Choroid plexus epithelial cell (primary cell): ENCODE measurements around the gene FXN.
A peak's percentile ranks its signal among the peaks of the same experiment; 100 is the strongest.

Experiments
- DNase-seq: peaks from one replicate; pipeline ENCODE4 v3.0.0-alpha.2; 2010; ENCODE audit warnings: low read depth
- H3K4me3 ChIP-seq: 2 replicates; pipeline ENCODE4 v1.5.1; 2011; ENCODE audit warnings: low read depth, mild to moderate bottlenecking, control low read depth, low read length, moderate library complexity
- CTCF ChIP-seq: conservative IDR thresholded peaks from 2 replicates; pipeline ENCODE4 v1.5.1; 2011; ENCODE audit warnings: low read depth, mild to moderate bottlenecking, control low read depth, inconsistent platforms, low read length, moderate library complexity

Gene FXN

GRCh38 chr9:69076550-69076949 lies 41.0 kb downstream of the FXN start:
- H3K4me3 ChIP-seq: no peak overlapping the region
- TF ChIP-seq CTCF: no peak
- DNase-seq: no peak

GRCh38 chr9:69078069-69078468 lies 42.5 kb downstream of the FXN start:
- no peak for TF ChIP-seq CTCF
- no peak overlapping the region for H3K4me3 ChIP-seq
- no peak for DNase-seq

DNA sequence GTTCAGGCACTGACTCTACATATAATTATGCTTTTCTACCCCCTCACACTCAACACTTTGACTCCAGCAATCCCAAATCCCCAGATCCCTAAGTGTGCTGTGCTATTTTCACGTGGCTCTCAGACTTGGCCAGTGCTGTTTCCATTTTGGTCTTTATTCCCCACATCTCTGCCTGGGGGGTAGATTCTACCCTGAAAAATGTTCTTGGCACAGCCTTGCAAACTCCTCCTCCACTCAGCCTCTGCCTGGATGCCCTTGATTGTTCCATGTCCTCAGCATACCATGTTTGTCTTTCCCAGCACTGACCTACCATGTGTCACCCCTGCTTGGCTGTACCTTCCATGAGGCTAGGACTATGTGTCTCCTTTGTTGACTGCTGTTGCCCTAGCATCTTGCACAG lies 43.0 kb downstream of the FXN start:
- H3K4me3 ChIP-seq: no peak overlapping the region
- no peak for TF ChIP-seq CTCF
- peak; percentile 67 for DNase-seq

DNA sequence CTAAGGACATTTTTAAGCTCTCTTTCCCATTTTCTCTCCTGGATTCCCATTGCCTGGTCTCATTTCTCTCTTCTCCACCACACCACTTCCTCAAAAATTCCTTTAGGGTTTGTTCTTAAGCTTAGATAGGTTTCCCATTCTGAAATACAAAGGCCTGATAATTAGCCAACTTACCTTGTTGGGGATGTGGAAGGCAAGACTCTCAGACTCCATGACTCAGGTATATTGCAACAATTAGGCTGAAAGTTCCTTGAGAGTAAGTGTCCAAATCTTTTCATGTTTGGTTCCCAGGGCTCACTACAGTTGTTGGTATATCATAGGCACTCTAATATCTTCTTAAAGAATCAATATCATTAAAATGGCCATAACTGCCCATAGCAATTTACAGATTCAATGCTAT lies 43.6 kb downstream of the FXN start:
- no peak overlapping the region for H3K4me3 ChIP-seq
- no peak for TF ChIP-seq CTCF
- DNase-seq: no peak

- DNase-seq: peak; percentile 36
- TF ChIP-seq CTCF: no peak
- H3K4me3 ChIP-seq: no peak overlapping the region
These were observed 45.7 kb downstream of the FXN start for GRCh38 chr9:69081261-69081660.

- no peak overlapping the region for H3K4me3 ChIP-seq
- no peak for TF ChIP-seq CTCF
- DNase-seq: no peak
These were observed 47.8 kb downstream of the FXN start for GRCh38 chr9:69083321-69083720.

DNA sequence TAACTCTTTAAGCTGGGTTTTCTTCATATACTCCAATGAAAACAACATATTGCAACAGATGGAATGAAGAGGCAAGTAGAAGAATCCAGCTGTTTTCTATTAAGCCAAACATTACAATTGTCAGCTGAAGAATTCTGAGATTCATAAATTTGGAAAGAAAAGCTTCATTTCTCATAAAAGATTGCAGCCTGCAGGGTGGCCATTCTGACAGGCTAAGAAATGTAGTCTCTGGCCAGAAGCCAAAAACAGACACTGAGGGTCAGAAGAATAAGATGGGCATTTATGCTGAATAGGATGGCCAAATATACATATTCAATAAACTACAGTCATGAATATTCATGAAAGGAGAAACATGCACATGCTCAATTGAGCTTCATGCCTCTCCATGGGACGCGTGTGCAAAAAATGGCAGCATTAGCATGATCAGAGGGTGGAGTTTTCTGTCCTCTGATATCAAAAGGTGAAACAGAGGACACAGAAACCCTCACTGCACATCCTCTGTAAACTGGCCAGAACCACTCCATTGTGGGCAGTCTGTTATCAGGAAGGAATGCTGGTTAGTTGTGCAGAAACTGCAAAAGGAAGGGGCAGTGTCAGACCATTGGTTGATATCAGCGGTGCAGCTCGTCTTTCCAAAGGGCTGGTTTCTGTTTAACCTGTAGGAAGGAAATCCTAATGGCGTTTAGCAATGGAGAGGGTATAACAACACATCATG lies 50.2 kb downstream of the FXN start:
- TF ChIP-seq CTCF: no peak
- no peak overlapping the region for H3K4me3 ChIP-seq
- DNase-seq: peak; percentile 76
